ENCODE results near the gene IRF2BP2.

Gene IRF2BP2

GRCh38 chr1:234582681-234583301 is 27.2 kb downstream of the IRF2BP2 start:
- DNase-seq, result no peak

DNA sequence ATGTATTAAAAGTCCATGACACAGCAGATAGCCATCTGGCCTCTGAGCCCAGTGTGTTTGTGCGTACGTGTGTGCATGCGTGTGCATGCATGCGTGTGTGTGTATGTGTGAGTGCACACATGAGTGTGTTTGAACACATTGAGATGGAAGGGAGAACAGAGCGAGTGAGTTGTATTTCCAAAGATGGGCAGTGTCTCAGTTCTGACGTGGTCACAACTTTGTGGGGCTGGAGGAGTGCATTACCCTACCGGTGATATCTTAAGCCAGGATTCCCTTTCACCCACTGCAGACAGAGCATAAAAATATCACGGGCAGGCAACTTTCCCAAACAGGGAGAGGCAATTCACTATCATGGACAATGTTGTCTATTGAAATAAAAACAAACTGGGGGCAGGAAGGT is 27.8 kb downstream of the IRF2BP2 start:
- DNase-seq, result no peak

- no peak for DNase-seq
Observed at GRCh38 chr1:234581063-234581714, 28.8 kb downstream of the IRF2BP2 start.

DNA sequence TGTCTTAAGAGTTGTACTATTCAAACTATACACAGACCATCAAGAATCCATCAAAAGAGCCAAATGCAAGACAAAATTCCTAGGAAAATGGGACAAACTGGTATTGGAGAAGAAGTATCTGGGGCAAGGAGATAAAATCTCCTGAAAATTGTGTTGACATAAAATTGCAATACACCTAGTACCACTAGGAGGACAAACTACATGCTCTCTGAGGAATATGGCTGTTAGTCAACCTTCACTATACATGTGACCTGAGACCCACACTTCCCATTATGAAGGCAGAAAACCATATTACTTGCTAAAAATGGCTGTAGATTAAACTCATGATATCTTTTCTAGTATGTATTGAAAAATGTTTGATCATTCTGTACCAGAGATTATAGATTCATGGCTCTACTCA is 30.0 kb downstream of the IRF2BP2 start:
- DNase-seq, result no peak

GRCh38 chr1:234578735-234579134 is 31.2 kb downstream of the IRF2BP2 start:
- DNase-seq, result no peak

GRCh38 chr1:234578087-234578486 is 31.9 kb downstream of the IRF2BP2 start:
- no peak for DNase-seq

- DNase-seq, result no peak
Observed at GRCh38 chr1:234573711-234574299, 36.2 kb downstream of the IRF2BP2 start.

DNA sequence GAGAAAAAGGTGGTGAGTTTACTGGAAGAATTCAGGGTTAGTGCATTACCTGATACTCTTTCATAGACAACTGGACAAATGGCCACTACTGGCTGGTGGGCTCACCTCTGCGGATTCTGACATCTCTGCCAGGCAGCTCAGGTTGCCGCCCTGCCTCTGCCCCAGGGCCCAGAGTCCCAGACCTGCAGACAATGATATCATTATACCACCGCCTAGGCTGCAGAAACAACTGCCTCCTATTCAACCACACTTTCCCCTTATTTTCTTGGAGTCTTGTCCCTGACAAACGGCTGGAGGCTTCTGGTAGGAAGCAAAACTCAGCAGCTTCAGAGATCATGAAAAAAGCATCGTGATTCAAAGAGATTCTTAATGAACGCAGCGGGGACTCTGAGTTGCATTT is 37.0 kb downstream of the IRF2BP2 start:
- DNase-seq, result no peak

- DNase-seq, result no peak
Observed at GRCh38 chr1:234571702-234572101, 38.3 kb downstream of the IRF2BP2 start.

GRCh38 chr1:234570329-234571120 is 39.5 kb downstream of the IRF2BP2 start:
- no peak for DNase-seq

GRCh38 chr1:234568345-234568744 is 41.6 kb downstream of the IRF2BP2 start:
- no peak for DNase-seq

- DNase-seq, result no peak
Observed at GRCh38 chr1:234565132-234565531, 44.8 kb downstream of the IRF2BP2 start.

GRCh38 chr1:234564035-234565029 is 45.6 kb downstream of the IRF2BP2 start:
- DNase-seq, result no peak

DNA sequence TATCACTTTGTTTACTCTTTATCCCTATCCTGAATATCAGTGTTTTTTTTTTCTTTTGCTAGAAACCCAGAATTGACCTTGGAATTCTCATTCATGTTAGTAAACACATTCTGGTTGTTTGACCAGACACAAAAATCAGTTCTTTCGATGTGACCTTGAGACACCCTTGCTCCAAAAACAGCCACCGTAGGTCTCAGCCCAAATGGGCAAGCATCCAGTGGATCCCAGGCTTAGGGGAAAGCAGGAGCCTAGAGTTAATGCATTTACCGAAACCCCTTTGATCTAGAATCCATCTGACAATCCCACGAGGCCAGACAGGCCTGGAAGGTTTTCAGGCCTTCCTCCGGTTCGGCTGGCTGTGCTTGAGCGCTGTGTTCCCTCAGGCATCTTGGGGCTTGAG is 47.6 kb downstream of the IRF2BP2 start:
- DNase-seq, result no peak

- no peak for DNase-seq
Observed at GRCh38 chr1:234561319-234561718, 48.7 kb downstream of the IRF2BP2 start.

GRCh38 chr1:234559902-234560676 is 49.9 kb downstream of the IRF2BP2 start:
- DNase-seq, result no peak

DNA sequence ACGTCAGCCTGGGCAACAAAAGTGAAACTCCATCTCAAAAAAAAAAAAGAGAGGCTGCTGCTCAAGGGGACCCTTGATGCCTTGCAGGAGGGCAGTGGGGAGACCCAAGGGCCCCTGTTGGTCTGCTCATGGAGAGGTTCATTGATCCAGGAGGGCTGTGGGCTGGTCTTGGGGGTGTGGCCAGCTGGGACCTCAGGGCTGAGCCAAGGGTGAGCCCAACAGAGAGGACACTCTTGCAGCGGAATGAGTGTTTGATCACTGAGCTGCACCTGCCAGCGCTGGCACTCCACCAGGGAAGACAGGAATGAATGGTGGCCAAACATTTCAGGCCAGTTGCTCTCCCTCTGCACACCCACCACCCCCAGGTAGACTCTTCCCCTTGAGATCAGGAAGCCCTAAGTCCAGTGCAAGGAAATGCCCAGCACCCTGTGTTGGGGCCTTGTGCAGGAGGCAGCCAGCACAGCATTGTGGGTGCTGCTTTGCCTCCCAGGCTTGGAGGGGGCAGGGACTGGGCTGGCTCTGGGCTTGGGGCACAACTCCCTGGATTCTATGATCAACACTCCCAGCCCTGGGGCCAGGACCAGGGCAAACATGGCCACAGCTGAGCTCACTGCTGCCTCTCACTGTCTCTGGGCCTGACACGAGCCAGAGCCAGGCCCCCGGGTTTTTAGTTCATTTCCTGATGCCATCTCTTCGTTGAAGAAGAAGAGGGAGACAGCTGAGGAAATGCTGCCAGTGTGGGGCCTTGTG is 50.7 kb downstream of the IRF2BP2 start:
- DNase-seq, result no peak

GRCh38 chr1:234558330-234558836 is 51.6 kb downstream of the IRF2BP2 start:
- no peak for DNase-seq

DNA sequence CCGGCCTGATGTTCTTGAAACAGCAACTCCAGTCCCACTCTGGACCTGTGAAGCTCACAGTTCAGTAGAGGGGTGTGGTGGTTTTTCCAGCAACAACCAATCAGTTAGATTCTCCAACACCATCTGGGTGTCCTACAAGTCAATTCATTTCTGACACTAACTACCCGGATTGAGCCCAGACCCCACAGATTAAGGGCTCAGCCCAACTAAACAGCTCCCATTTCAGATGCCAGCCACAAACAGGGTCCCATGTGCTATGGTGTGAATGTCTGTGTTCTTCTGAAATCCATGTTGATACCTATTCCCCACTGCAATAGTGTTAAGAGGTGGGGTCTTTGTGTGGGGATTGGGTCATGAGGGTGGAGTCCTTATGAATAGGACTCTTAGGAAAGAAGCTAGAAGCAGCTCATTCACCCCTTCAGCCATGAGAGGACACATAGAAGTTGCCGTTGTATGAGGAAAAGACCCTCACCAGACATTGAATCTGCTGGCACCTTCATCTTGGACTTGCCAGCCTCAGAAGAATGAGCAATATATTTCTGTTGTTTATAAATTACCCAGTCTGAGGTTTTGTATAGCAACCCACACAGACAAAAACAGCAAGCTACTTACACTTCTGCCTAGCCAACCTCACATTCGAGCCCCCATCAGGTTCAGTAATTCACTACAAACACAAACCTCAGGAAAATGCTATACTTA is 53.6 kb downstream of the IRF2BP2 start:
- DNase-seq, result no peak

All from activated CD4-positive, alpha-beta T cell treated with anti-CD3 and anti-CD28 coated beads, Interleukin-2, amount 50 U/mL, for 4 hours (primary cell).